Measurements from ENCODE around the gene CDKN2D.
"Not testable (repeated sequence)": the region's sequence is repeated elsewhere in the genome, so short reads cannot be mapped to it uniquely, and the experiment has no call there.

The CDKN2D gene

DNA sequence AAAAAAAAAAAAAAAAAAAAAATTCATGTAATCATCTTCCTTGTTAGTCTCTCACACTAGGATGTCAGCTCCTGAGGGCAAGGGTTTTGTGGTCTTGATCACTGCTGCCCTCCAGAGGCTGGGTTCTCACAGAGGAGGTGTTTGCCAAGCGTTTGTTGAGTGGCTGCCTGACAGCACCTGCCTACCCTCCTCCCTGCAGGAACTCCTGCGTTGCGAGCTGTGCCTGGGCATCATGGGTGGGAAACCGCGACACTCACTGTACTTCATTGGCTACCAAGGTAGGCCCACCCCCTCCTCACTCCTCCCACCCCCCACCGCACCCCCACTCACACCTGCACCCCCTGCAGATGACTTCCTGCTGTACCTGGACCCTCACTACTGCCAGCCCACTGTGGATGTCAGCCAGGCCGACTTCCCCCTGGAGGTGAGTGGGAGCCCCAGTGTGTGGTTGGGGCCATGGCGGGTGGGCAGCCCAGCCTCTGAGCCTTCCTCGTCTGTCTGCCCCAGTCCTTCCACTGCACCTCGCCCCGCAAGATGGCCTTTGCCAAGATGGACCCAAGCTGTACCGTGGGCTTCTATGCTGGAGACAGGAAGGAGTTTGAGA lies 17.0 kb downstream of the CDKN2D start:
- DNase-seq (ENCODE audit: low read depth), result no peak

DNA sequence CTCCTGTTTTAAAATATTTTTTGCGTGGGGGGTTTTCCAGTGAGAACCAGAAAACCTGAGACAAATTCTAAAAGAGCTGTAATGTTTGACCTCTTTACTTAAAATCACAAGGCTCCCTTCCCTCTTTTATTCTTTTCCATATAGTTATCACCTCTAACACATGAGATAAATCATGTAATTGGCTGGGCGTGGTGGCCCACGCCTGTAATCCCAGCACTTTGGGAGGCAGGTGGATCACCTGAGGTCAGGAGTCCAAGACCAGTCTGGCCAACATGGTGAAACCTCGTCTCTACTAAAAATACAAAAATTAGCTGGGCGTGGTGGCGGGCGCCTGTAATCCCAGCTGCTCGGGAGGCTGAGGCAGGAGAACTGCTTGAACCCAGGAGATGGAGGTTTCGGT lies 17.8 kb downstream of the CDKN2D start:
- not testable (repeated sequence) for DNase-seq (ENCODE audit: low read depth)

DNA sequence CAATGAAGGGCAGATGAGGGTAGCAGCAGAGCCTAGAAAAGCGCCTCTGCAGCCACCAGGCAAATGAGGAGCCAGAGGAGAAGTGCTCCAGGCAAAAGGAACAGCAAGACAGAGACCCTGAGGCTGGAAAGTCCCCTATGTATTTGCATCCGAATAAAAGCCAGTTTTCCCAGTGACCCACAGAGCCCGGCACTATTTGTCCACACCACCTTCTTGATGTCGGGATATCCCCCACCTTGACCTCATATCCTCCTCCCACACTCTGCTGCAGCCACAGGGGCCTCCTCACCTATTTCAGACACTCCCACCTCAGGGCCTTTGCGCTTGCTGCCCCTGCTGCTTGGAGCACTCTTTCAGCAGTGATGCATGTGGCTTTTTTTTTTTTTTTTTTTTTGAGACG lies 18.4 kb downstream of the CDKN2D start:
- DNase-seq (ENCODE audit: low read depth), result no peak

DNA sequence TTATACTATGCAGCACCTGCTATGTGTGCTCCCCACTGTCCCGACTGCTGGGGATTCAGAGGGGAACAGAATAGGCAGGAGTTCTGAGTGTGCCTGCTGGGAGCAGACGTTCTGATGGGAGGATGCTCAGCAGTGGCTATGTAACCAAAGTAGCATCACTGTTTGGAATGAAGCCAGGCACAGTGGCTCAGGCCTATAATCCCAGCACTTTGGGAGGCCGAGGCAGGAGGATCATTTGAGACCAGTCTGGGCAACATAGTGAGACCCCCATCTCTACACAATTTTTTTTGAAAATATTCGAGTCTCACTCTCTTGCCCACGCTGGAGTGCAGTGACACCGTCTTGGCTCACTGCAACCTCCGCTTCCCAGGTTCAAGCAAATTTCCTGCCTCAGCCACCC lies 19.0 kb downstream of the CDKN2D start:
- no peak for DNase-seq (ENCODE audit: low read depth)

DNA sequence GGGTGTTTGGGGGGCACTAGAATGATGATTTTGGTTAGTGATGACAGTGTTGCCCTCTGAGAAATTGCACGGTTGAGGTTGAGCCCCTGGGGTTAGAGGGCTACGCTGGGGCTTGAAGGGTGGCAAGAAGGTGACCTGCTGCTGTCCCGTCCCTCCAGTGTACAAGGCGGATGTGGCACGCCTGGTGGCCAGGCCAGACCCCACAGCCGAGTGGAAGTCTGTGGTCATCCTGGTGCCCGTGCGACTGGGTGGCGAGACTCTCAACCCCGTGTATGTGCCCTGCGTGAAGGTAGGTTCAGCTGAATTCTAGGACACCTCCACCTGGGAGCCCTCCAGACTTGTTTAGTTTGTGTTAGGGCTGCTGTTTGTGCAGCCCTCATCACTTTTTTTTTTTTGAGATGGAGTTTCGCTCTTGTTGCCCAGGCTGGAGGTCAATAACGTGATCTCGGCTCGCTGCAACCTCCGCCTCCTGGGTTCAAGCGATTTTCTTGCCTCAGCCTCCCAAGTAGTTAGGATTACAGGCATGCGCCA lies 20.0 kb downstream of the CDKN2D start:
- no peak for DNase-seq (ENCODE audit: low read depth)

DNA sequence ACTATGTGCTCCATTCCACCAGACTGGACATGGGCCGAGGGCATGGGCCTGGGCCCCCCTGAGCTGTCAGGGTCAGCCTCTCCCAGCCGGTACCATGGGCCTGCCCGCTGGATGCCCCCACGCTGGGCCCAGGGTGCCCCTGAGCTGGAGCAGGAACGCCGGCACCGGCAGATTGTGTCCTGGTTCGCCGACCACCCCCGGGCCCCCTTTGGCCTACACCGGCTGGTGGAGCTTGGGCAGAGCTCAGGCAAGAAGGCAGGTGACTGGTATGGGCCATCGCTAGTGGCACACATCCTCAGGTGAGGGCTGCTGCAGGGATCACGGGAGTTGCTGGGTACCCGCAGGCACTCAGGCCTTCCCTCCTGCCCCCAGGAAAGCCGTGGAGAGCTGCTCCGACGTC lies 22.0 kb downstream of the CDKN2D start:
- DNase-seq (ENCODE audit: low read depth), result no peak

DNA sequence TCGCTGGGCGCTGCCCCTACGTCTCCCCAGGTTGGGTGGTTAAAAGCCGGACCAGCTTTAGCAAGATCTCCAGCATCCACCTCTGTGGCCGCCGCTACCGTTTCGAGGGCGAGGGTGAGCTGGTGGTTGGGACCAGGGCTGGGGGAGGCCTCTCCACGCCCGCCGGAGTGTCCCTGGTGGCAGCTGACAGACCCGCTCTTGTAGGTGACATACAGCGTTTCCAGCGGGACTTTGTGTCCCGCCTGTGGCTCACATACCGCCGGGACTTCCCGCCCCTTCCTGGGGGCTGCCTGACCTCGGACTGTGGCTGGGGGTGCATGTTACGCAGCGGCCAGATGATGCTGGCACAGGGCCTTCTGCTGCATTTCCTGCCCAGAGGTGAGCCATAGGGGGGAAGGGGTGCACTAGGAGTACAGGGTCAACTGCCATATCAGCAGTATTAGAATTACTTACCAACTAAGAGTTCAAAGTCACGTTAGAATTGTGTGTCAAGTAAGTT lies 24.0 kb downstream of the CDKN2D start:
- no peak for DNase-seq (ENCODE audit: low read depth)

DNA sequence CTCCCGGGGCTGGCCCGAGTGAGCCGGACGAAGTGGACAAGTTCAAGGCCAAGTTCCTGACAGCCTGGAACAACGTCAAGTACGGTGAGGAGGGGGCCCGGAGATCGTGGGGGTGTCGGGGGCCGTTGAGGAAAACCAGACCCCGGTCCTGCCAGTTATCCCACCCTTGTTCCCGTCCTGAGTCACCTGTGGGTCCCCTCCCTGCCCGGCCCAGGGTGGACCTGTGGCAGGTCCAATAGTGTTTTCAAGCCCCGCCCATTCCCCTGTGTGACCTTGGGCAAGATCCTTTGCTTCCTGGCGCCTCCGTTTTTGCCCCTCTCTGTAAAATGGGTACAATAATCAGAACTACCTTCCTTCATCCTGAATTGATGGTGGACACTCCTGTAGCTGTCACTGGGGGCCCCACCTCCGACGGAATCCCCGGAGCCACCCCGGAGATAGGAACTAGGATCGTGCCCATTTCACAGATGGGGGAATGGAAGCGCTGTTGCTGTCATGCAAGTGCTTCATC lies 24.5 kb downstream of the CDKN2D start:
- DNase-seq (ENCODE audit: low read depth), result no peak

DNA sequence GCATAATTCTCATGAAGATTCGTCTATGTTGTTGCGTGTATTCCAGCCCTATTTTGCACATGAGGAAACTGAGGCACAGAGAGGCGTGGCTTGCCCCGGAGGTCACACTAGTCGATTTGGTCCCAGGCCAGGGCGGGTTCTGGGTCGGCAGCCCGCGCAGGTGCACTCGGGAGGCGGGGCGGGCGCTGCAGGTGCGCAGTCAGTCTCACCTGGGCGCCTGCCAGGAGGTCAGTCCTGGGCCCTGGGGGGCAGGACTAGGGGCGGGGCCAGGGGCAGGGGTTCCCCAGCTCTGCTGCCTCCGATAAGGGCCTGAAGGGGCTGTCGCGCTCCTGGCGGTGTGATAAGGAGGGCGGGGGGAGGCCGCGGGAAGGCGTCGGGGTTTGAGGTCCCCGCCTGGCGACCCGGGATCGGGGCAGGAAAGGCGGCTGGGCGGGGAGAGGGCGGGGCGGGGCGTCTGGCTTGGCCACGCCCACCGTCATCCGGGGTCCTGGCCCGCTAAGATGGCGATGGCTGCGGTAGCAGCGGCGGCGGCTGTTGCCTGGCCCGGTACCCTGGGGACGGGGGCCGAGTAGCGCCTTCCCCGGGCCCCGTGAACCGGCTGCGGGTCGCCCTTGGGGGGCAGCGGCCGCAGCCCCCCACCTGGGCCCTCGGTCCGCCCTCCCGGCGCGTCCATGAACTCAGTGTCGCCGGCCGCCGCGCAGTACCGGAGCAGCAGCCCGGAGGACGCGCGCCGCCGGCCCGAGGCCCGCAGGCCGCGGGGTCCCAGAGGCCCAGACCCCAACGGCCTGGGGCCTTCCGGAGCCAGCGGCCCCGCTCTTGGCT lies 25.1 kb downstream of the CDKN2D start, which contains the start of gene ATG4D:
Gene ATG4D (plus strand): TSS at position 485 of the 822 bp plus-strand sequence. CDS start 187 bp downstream, at position 672.
- peak; percentile 54 for DNase-seq (ENCODE audit: low read depth)

DNA sequence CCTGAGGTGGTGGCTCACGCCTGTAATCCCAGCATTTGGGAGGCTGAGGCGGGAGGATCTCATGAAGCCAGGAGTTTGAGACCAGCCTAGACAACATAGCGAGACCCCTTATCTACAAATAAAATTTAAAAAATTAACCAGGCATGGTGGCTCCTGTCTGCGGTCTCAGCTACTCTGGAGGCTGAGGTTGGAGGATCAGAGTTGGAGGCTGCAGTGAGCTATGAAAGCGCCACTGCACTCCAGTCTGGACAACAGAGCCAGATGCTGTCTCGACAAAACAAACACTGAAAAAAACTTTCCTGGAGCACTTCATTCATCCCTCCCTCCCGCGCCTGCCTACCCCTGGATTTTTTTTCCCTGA lies 25.7 kb downstream of the CDKN2D start:
- no peak for DNase-seq (ENCODE audit: low read depth)

DNA sequence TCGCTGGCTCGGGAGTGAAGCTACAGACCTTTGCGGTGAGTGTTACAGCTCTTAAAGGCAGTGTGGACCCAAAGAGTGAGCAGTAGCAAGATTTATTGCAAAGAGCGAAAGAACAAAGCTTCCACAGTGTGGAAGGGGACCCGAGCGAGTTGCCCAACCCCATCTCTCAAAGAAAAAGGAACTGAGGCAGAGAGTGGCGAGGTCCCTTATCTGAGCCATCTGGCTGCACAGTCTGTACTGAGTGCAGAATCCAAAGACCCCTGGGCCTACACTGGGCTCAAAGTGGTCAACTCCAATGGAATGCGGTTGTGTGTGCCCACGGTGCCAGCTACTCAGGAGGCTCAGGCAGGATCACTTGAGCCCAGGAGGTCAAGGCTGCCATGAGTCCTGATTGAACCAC lies 29.8 kb downstream of the CDKN2D start:
- DNase-seq (ENCODE audit: low read depth), result not testable (repeated sequence)

DNA sequence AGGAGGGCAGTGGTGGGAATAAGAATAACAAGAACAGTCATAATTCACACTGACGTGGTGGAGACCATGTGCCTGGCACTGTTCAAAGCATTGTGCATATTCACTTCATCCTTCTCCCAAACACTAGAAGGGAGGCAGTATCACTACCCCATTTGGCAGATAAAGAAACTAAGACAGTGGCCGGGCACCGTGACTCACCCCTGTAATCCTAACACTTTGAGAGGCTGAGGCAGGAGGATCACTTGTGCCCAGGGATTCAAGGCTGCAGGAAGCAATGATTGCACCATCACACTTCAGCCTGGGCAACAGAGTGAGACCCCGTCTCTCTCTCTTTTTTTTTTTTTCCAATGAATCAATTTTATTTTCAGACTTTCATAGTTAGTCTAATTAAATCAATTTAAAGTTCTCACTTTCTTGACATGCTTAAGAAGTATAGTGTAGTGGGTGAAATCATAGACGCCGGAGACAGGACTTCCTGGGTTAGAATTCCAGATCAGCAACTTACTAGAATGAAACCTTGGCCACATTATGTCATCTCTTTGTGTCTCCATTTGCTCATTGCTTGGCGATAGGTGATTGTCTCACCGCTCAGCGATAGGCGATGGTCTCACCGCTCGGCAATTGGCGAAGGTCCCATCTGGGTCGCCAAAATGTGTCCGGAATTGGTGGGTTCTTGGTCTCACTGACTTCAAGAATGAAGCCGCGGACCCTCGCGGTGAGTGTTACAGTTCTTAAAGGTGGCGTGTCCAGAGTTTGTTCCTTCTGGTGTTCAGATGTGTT lies 30.4 kb downstream of the CDKN2D start:
- DNase-seq (ENCODE audit: low read depth), result no peak

DNA sequence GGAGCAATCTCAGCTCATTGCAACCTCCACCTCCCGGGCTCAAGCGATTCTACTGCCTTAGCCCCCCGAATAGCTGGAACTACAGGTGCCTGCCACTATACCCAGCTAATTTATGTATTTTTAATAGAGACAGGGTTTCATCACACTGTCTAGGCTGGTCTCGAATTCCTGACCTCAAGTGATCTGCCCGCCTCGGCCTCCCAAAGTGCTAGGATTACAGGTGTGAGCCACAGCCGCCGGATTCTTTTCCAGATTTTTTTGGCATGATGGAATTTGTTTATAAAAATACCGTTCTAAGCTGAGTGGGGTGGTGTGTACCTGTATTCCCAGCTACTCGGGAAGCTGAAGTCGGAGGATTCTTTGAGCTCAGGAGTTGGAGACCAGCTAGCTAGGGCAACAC lies 31.1 kb downstream of the CDKN2D start:
- no peak for DNase-seq (ENCODE audit: low read depth)

DNA sequence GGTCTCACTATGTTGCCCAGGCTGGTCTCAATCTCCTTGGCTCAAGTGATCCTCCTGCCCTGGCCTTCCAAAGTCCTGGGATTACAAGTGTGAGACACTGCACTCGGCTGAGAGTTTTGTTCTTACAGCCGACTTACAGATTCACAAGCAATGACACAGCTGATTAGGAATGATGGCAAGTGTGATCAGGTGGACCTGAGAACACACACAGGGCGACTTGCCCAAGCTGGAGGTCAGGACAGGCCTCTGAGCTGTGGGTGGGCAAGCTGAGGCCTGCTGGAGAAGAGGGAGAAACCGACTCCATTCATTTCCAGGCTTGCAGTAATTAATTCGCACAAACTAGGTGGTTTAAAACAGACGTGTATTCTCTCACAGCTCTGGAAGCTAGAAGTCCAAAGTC lies 33.2 kb downstream of the CDKN2D start:
- DNase-seq (ENCODE audit: low read depth), result no peak

DNA sequence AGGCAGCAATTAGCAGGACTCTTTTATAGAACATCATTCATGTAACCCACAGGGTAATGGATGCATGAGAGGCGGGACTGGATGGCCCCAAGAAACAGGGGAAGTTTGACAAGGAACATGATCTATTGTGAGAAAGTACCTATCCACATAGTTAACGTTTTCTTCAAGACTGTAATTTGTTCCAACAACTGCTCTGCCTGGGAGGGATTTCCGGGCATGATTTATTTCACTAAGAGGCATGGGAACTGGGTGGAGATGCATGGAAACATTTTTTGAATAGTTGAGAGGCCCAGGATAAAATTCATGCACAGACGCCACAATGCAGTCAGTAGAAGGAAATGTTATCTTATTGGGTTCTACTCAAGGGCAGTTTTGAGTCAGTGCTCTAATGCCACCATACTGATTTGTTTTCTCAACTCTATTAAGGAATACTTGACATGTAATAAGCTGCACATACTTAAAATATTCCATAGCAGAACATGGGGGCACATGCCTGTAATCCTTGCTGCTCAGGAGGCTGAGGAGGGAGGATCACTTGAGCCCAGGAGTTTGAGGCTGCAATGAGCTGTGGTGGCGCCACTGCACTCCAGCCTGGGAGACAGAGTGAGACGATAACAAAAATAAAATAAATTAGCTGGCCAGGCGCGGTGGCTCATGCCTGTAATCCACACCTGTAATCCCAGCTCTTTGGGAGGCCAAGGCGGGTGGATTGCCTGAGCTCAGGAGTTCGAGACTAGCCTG lies 35.0 kb downstream of the CDKN2D start:
- DNase-seq (ENCODE audit: low read depth), result peak; percentile 36

DNA sequence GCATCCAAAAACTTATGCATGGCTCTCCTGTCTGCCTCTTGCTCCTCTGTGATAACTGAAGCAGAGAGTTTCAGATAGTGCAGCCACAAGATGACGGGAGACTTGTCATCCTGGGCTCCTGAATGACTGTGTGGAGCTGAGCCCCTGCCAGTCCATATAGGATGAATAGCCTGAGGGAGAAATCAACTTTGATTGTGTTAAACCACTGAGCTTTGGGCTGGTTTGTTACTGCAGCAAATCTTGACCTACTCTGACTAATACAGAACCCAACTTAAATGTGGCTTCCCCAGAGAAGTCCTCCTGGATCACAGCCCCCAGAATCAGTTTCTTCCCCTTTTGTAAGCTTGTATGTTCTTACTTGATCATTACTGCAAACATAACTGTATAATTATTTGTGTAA lies 36.3 kb downstream of the CDKN2D start:
- DNase-seq (ENCODE audit: low read depth), result no peak

DNA sequence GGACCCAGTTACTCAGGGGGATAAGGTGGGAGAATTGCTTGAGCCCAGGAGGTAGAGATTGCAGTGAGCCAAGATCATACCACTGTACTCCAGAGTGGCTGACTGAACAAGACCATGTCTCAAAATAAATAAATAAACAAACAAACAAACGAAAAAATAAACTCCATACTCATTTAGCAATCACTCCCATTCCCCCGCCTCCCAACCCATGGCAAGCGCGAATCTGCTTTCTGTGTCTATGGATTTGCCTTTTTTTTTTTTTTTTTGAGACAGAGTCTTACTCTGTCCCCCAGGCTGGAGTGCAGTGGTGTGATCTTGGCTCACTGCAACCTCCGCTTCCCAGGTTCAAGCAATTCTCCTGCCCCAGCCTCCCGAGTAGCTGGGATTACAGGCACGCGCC lies 41.9 kb downstream of the CDKN2D start:
- DNase-seq (ENCODE audit: low read depth), result not testable (repeated sequence)

DNA sequence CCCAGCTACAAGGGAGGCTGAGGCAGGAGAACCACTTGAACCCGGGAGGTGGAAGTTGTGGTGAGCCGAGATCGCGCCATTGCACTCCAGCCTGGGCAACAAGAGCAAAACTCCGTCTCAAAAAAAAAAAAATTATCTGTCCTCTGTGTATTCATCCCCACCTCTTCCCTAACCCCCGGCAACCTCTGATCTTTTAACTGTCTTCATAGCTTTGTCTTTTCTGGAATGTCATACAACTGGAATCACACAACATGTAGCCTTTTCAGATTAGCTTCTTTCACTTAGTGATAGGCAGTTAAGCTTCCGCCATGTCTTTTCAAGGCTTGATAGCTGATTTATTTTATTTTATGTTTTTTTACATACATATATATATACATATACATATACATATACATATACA lies 43.1 kb downstream of the CDKN2D start:
- no peak for DNase-seq (ENCODE audit: low read depth)

DNA sequence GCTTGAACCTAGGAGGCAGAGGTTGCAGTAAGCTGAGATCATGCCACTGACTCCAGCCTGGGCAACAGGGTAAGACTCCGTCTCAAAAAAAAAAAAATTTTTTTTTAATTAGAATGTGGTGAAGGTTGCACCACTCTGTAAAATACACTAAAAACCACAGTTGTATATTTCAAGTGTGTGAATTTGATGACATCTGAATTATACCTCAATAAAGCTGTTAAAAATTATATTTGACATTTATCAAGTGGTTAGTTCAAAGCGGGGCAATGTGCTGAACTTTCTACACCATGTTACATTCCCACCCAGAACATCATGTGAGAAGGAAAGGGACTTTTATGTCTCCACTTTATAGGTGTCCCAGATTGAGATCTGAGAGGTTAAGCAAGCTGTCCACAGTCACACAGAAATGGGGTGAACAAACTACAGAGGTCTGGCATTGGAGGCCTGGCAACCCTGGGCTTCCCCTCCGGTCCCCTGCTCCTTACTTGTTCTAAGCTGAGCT lies 45.6 kb downstream of the CDKN2D start:
- no peak for DNase-seq (ENCODE audit: low read depth)

DNA sequence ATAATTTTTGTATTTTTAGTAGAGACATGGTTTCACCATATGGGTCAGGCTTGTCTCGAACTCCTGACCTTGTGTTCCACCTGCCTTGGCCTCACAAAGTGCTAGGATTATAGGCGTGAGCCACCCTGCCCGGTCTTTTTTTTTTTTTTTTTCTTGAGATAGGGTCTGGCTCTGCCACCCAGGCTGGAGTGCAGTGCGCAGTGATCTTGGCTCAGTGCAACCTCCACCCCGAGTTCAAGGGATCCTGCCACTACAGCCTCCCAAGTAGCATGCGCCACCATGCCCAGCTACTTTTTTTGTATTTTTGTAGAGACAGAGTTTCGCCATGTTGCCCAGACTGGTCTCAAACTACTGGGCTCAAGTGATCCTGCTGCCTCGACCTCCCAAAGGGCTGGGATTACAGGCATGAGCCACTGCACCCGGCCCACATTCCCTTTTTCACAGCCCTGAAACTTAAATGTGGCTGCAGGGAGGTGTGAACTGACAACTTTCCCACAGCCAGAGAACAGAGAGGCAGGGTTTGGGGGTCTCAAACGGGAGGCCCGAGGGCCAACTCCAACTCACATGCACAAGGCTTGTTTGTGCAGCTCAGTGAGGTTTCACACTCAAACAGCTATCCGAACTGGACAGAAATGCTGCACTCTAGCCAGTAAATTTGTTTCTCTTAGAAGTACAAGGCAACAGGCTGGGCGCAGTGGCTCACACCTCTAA lies 47.2 kb downstream of the CDKN2D start:
- DNase-seq (ENCODE audit: low read depth), result no peak

Measured in fibroblast of gingiva (primary cell).